Measurements from ENCODE around the gene ZDHHC4.
"Not testable (repeated sequence)": the region's sequence is repeated elsewhere in the genome, so short reads cannot be mapped to it uniquely, and the experiment has no call there.

ZDHHC4 gene

GRCh38 chr7:6562106-6562505 lies 15.1 kb upstream of the ZDHHC4 start:
- peak; percentile 55 to 67 for DNase-seq

GRCh38 chr7:6563936-6564770 lies 13.1 kb upstream of the ZDHHC4 start:
- peak; percentile 53 to 83 for DNase-seq

- DNase-seq: no peak
Measured at GRCh38 chr7:6565655-6566054, 11.6 kb upstream of the ZDHHC4 start.

GRCh38 chr7:6567886-6568285 lies 9.4 kb upstream of the ZDHHC4 start:
- DNase-seq: peak; percentile 65 to 70

- DNase-seq: peak; percentile 72 to 92
Measured at GRCh38 chr7:6571160-6571779, 6.0 kb upstream of the ZDHHC4 start.

- no peak for DNase-seq
Measured at GRCh38 chr7:6575281-6576023, 1.8 kb upstream of the ZDHHC4 start.

GRCh38 chr7:6576024-6576866 lies 1.0 kb upstream of the ZDHHC4 start:
- no peak for DNase-seq

- not testable (repeated sequence) for DNase-seq
Measured at GRCh38 chr7:6576867-6577368, 336 bp upstream of the ZDHHC4 start.

GRCh38 chr7:6578114-6579084 lies 1.1 kb downstream of the ZDHHC4 start:
- no peak for DNase-seq

- DNase-seq: peak; percentile 82
Measured at GRCh38 chr7:6579446-6579845, 2.2 kb downstream of the ZDHHC4 start.

GRCh38 chr7:6585746-6586432 lies 8.6 kb downstream of the ZDHHC4 start:
- DNase-seq: not testable (repeated sequence)

GRCh38 chr7:6588566-6588965 lies 11.3 kb downstream of the ZDHHC4 start:
- no peak for DNase-seq

- DNase-seq: no peak
Measured at GRCh38 chr7:6589151-6589828, 12.0 kb downstream of the ZDHHC4 start.

- DNase-seq: peak; percentile 77 to 87
Measured at GRCh38 chr7:6589829-6590644, 12.8 kb downstream of the ZDHHC4 start, which contains the start of gene INTS15. Gene INTS15 (plus strand): TSS chr7:6590021. CDS start chr7:6590284, 263 bp downstream.

GRCh38 chr7:6590645-6591110 lies 13.4 kb downstream of the ZDHHC4 start:
- no peak for DNase-seq

GRCh38 chr7:6600093-6600492 lies 22.8 kb downstream of the ZDHHC4 start:
- no peak for DNase-seq

- DNase-seq: no peak
Measured at GRCh38 chr7:6604458-6604857, 27.2 kb downstream of the ZDHHC4 start.

- DNase-seq: no peak
Measured at GRCh38 chr7:6606866-6607583, 29.8 kb downstream of the ZDHHC4 start.

Measured in inflammatory macrophage (primary cell).